Adipocyte (in vitro differentiated cells): Measurements from ENCODE around the gene ZIC4.
A peak's percentile ranks its signal among the peaks of the same experiment; 100 is the strongest.

Experiments
- DNase-seq: peaks from one replicate; pipeline ENCODE4 v3.0.0-alpha.2; 2015; ENCODE audit warnings: low read depth
- H3K27me3 ChIP-seq: replicated peaks from 2 replicates; pipeline ENCODE4 v1.7.0; 2013; ENCODE audit warnings: mild to moderate bottlenecking, low read length, moderate library complexity; ENCODE audit not compliant: control insufficient read depth, insufficient read depth
- H3K36me3 ChIP-seq: 2 replicates; pipeline ENCODE4 v1.7.0; 2013; ENCODE audit warnings: low read length, mild to moderate bottlenecking, moderate library complexity; ENCODE audit not compliant: control insufficient read depth, insufficient read depth, severe bottlenecking
- H3K4me1 ChIP-seq: 2 replicates; pipeline ENCODE4 v1.7.0; 2013; ENCODE audit warnings: mild to moderate bottlenecking, low read length, moderate library complexity; ENCODE audit not compliant: control insufficient read depth, insufficient read depth
- H3K4me3 ChIP-seq: 2 replicates; pipeline ENCODE4 v1.7.0; 2013; ENCODE audit warnings: mild to moderate bottlenecking, low read length, moderate library complexity
- H3K9ac ChIP-seq: 2 replicates; pipeline ENCODE4 v1.7.0; 2013; ENCODE audit warnings: mild to moderate bottlenecking, low read length, moderate library complexity
- H3K9me3 ChIP-seq: 2 replicates; pipeline ENCODE4 v1.7.0; 2013; ENCODE audit warnings: mild to moderate bottlenecking, low read length, moderate library complexity; ENCODE audit not compliant: control insufficient read depth

ZIC4 gene

DNA sequence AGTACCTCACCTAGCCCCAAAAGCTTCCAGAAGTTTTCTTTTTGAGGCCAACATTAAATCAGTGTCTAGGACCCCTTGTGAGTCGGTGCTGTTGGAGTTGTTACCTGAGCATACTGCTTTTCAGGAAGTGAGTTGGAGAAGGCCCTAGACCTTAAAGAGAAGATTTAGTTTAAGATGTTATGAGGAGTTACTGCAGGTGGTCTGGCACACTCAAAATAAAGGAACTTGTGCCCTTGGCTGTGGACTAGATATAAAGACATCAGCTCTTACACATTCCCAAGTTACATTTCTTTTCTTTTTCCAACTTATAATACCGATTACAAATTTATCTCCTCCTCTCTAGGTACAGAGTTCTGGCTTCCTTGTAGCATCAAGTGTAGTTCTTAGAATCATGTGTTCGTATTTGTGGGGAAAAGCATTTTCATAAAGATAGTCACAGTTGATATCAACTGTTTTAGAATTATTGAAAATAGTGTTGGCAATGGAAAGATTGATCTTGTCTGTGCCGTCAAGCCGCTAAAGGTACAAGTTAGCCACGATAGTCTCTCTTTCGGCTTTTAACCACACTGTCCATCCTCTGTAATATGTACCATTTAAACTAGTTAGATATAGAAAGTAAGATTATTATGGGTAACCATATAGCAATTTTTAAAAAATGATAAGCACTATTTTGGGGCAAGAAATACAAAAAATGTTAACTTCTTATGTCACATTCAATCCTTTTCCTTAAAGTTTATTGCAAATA lies 11.4 kb upstream of the ZIC4 start:
- Histone ChIP-seq H3K36me3 (no peaks in the 10 kb centered on the region), H3K9ac (no peak overlapping the region), H3K27me3 (peaks cover 92% of the 10 kb centered on the region), H3K9me3 (peaks cover 34% of the 10 kb centered on the region), H3K4me3 (no peak overlapping the region), H3K4me1 (peaks cover 10% of the 10 kb centered on the region)
- DNase-seq = no peak

DNA sequence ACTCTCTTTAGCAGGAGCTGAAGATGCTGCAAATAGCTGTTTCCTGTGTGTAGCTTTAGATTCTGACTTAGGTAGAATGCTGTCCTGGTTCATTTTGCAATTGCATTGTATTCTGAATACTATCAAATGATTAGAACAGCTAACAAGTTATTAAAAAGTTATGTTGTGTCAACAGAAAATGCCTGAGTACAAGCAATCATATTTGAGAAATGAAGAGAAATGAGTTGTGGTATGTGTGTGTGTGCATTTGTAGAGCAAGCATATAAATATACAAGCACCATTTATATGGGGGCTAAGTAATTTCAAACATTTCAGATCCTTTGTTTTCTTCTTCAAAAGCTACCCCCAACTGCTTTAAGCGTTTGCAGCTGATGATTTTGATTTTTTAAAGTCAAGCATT lies 10.6 kb upstream of the ZIC4 start:
- DNase-seq = no peak
- peaks cover 32% of the 10 kb centered on the region for H3K9me3 ChIP-seq
- H3K4me1 ChIP-seq = peaks cover 10% of the 10 kb centered on the region
- H3K27me3 ChIP-seq = peaks cover 91% of the 10 kb centered on the region
- no peak overlapping the region for H3K4me3 ChIP-seq
- H3K36me3 ChIP-seq = no peaks in the 10 kb centered on the region
- no peak overlapping the region for H3K9ac ChIP-seq

DNA sequence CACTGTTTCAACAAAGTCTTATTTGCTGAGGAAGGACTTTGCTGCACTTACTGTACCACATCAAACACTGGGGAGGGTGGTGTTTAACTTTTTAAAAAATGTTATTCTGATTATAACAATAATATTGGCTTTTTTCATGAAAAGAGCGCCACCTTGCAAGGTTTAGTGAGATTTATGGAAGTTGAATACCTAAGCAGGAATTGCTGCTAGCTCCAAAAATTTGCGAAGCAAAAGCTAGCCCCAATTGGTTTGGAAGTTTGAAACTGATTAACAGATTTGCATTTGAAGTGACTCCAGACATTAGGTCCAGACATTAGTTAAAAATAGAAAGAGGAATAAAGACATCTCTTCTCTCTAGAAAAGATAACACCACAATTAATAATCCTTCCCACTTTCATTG lies 9.5 kb upstream of the ZIC4 start:
- H3K36me3 ChIP-seq = no peaks in the 10 kb centered on the region
- no peak overlapping the region for H3K9ac ChIP-seq
- DNase-seq = no peak
- peaks cover 15% of the 10 kb centered on the region for H3K4me1 ChIP-seq
- peaks cover 92% of the 10 kb centered on the region for H3K27me3 ChIP-seq
- no peak overlapping the region for H3K4me3 ChIP-seq
- H3K9me3 ChIP-seq = peaks cover 28% of the 10 kb centered on the region

DNA sequence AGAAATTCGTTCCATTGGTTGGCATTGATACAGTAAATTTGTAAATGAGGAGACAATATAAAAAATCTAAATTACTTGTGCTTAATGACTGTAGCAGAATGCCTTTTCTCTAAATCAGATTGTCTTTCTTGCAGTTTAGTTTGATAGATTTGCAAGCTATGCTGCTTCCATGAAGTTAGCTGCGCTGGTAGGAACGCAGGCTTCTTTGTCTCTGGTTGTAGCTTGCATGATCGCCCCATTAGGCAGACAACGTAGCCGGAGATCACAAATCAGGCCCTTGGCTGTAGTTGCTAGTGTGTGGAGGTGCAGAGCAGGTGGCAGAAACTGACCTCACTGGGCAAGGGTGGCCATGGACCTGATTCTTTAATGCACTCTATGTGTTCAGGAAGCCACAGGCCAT lies 8.9 kb upstream of the ZIC4 start:
- Histone ChIP-seq H3K9me3 (peaks cover 22% of the 10 kb centered on the region), H3K27me3 (peaks cover 92% of the 10 kb centered on the region), H3K9ac (no peak overlapping the region), H3K4me3 (no peak overlapping the region), H3K36me3 (no peaks in the 10 kb centered on the region), H3K4me1 (peaks cover 20% of the 10 kb centered on the region)
- no peak for DNase-seq

DNA sequence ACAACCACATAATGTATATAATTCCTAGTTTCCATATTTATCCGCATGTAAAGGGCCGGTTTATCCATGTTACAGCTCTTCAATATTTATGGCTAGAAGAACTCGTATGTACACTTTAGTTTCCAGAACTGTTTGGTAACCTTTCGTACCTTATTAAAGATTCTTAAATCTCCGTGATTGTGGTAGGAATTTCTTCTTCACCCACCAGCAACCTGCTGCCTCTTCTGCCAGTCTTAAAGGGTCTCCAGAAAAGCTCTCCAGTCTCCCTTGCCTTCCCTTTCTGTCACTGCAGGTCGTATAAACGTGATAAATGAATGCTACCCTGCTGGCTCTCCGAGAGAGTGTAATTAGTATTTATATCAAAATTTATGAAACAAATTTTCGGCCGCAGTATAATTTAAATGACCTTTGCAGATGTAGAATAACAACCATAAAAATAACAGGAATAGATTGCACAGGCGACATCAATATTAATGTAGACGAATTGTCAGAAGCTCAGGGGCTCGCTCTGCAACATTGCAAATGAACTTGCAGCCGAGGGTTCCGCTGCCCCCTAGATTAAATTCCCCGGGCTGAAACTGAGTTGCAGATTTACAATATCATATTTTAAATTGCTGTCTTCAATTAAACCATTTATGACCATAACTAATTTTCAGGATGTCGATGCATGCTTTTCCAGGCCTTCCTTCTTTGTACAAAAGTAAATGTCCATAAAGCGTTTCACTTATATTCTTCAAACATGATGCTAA lies 8.2 kb upstream of the ZIC4 start:
- peaks cover 89% of the 10 kb centered on the region for H3K27me3 ChIP-seq
- no peak for DNase-seq
- H3K9ac ChIP-seq = no peak overlapping the region
- peaks cover 20% of the 10 kb centered on the region for H3K9me3 ChIP-seq
- no peaks in the 10 kb centered on the region for H3K36me3 ChIP-seq
- H3K4me3 ChIP-seq = no peak overlapping the region
- H3K4me1 ChIP-seq = peaks cover 20% of the 10 kb centered on the region

DNA sequence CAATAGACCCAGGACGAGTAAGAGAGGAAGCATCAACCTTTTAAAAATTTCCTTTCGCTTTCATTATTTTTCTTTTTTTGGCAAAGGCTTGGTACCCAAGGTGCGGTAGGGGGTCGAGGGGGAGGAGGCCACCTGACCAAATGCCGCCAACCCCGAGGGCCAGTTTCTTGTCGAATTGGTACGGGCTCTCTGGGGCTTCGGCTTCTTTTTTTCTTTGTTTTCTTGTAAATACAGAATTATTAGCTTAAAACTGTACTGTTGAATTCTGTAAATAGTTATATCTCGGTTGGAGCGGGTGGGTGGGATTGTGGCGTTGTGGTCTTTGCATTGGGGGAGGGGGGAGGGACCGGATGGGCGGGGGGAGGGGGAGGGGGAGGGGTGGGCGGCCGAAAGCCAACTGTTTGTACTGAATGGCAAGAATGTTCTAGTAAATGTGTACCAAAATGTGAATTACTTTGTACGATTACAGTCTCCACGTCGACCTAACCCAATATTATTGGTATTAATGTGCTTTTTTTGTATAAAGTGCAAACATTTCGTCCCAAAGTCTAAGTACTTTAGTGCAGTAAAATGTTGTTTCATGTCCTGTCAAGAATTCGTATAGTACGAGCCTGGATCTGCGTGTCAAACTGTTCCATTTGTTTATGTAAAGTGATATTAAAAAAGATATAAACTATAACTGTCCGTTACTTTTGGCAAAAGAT lies 7.5 kb upstream of the ZIC4 start:
- peaks cover 20% of the 10 kb centered on the region for H3K9me3 ChIP-seq
- DNase-seq = no peak
- H3K36me3 ChIP-seq = no peaks in the 10 kb centered on the region
- H3K9ac ChIP-seq = no peak overlapping the region
- H3K27me3 ChIP-seq = peaks cover 89% of the 10 kb centered on the region
- H3K4me1 ChIP-seq = peaks cover 12% of the 10 kb centered on the region
- H3K4me3 ChIP-seq = peak overlapping the region; percentile 71

DNA sequence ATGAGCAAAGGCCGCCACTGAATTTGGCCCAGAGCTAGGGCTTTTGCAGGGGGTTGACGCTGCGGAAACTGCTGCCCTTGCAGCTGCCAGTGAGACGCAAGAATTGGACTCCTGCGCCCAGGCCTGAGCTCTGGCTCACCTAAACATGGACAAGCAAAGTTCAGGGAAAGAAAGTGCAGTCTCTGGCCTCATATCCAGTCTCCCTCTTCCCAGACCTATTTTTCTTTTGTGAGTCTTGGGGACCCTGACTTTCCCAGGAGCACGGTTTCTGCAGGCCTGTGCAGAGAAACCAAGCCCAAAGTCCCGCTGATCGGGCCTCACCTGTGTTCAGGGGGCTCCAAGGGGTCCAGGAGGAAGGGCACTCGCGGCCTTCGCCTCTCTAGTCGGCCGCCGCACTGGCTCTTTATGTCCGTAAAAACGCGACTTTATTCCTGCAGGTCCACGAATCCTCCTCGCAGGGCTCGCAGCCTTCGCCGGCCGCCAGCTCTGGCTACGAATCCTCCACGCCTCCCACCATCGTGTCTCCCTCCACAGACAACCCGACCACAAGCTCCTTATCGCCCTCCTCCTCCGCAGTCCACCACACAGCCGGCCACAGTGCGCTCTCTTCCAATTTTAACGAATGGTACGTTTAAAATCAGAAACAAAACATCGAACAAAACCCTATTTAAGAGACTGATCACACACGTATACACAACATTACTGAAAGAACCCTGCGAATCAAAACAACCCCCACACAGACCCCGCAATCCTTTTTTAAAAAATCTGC lies 6.8 kb upstream of the ZIC4 start:
- DNase-seq = no peak
- H3K9ac ChIP-seq = no peak overlapping the region
- H3K4me1 ChIP-seq = peaks cover 10% of the 10 kb centered on the region
- peak overlapping the region; percentile 71 for H3K4me3 ChIP-seq
- no peaks in the 10 kb centered on the region for H3K36me3 ChIP-seq
- H3K27me3 ChIP-seq = peaks cover 89% of the 10 kb centered on the region
- peaks cover 24% of the 10 kb centered on the region for H3K9me3 ChIP-seq

DNA sequence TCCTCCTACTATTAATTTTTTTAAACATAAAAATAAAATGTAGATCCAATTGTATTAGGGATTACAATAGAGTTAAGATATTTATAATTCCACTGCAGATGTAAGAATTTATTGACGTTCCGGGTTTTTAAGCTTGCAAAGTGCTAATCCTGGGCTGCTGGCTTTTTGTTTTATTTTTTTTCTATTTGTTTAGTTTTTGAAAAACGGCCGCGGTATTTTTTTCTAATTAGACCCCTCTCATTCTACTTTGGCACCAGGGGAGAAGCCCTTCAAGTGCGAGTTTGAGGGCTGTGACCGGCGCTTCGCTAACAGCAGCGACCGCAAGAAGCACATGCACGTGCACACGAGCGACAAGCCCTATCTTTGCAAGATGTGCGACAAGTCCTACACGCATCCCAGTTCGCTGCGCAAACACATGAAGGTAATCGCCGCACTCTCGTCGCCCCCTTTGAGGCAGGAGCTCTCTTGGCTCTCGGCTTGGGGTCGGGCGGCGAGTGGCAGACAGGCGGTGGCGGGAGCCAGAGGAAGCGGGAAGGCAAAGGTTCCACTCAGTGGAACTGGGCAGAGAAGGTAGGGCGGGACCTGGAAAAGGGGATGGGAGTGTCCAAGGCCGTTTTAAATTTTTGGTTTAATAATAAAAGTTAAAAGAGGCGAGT lies 6.0 kb upstream of the ZIC4 start:
- H3K27me3 ChIP-seq = peaks cover 89% of the 10 kb centered on the region

DNA sequence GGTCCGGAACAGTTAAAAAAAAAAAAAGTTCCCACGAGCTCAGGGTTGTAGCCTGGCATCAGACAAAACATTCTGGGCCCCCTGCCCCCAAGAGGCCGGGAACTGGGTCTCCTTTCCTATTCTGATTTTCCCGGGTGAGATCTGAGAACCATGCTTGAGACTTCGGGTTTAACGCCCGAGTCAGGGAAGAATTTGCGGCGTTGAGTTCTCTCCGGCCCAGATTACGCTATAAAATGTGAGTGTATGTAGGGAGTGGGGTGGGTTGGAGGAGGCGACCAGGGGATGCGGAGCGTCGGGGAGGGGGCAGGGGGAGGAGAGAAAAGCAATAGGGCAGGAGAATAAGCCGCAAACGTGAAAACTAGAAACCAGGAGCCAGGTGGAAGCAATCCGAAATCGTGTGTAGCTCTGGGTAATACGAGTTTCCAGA lies 5.5 kb upstream of the ZIC4 start:
- no peak for DNase-seq
- Histone ChIP-seq H3K9ac (no peak overlapping the region), H3K27me3 (peaks cover 91% of the 10 kb centered on the region), H3K4me3 (no peak overlapping the region), H3K9me3 (peaks cover 35% of the 10 kb centered on the region), H3K36me3 (no peaks in the 10 kb centered on the region), H3K4me1 (peaks cover 10% of the 10 kb centered on the region)

More for the DNA sequence above, 6.0 kb upstream of the ZIC4 start:
- Histone ChIP-seq H3K9ac (no peak overlapping the region), H3K4me1 (peaks cover 10% of the 10 kb centered on the region), H3K9me3 (peaks cover 31% of the 10 kb centered on the region), H3K4me3 (no peak overlapping the region), H3K36me3 (no peaks in the 10 kb centered on the region)
- no peak for DNase-seq

DNA sequence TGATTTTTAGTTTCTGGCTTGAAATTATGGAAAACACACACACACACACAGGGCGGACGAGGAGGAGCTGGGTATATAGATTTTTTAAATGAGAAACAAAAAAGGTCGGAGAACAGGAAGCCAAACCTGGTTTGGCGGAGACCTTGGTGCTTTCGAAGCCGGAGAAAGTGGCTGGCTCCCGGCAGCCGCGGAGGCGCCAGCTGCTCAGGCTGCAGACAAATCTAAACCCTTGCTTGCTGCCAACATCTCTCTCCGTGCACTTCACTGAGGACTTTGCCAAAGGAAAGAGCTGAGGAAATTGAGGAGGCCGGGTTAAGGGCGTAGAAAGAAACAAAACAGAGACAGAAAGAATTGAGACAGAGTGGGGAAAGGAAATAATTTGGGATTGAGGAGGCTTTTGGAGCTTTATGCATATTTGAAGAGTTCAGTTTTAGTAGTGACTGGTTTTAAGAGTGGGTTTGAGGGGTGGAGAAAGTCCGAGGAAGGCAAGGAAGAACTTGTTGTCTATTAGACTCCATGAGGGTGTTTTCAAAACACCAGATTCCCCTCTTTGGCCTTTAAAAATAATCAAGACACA lies 5.0 kb upstream of the ZIC4 start:
- peaks cover 95% of the 10 kb centered on the region for H3K27me3 ChIP-seq
- DNase-seq = peak; percentile 23
- no peaks in the 10 kb centered on the region for H3K36me3 ChIP-seq
- no peak overlapping the region for H3K9ac ChIP-seq
- peaks cover 10% of the 10 kb centered on the region for H3K4me1 ChIP-seq
- H3K4me3 ChIP-seq = peak overlapping the region; percentile 70
- H3K9me3 ChIP-seq = peaks cover 39% of the 10 kb centered on the region
